K562 (cell line): Measurements from ENCODE around the gene ZSCAN26.

Experiments
- BMI1 ChIP-seq: fragments of 150-350 bp; IDR thresholded peaks from 2 replicates; pipeline ENCODE4 v1.6.1; 2014; ENCODE audit warnings: low read length
- CHD1 ChIP-seq: fragments of 200-600 bp; sonication (generic); IDR thresholded peaks from one replicate; pipeline ENCODE4 v1.6.1; 2012; ENCODE audit warnings: mild to moderate bottlenecking, moderate library complexity, low read length, inconsistent platforms
- EZH2 ChIP-seq: IDR thresholded peaks from 2 replicates; pipeline ENCODE4 v1.6.1; 2012; ENCODE audit warnings: low read depth, mild to moderate bottlenecking, inconsistent platforms, low read length, borderline replicate concordance
- MEF2A ChIP-seq: IDR thresholded peaks from 2 replicates; pipeline ENCODE4 v1.6.1; 2011; ENCODE audit warnings: low read depth, mild to moderate bottlenecking, low read length, moderate library complexity; ENCODE audit not compliant: control insufficient read depth
- MXI1 ChIP-seq: IDR thresholded peaks from 2 replicates; pipeline ENCODE4 v1.6.1; 2011; ENCODE audit warnings: low read depth, mild to moderate bottlenecking, improper control_type of control experiment, low read length
- MYC ChIP-seq, 2 experiments: fragments of 250-450 bp in 1 of 2; sonication (Bioruptor Pico) in 1 of 2; IDR thresholded peaks; 2 replicates each; pipeline versions ENCODE4 v1.5.1 to v1.6.1; 2012 to 2021; ENCODE audit warnings: low read depth in 2 of 2, borderline replicate concordance in 1 of 2, improper control_type of control experiment in 1 of 2, low read length in 1 of 2, mild to moderate bottlenecking in 1 of 2, moderate library complexity in 1 of 2
- NELFE ChIP-seq: IDR thresholded peaks from 2 replicates; pipeline ENCODE4 v1.6.1; 2011; ENCODE audit warnings: mild to moderate bottlenecking; ENCODE audit not compliant: insufficient read depth, insufficient read length
- POLR2A ChIP-seq: fragments of 450-650 bp; conservative IDR thresholded peaks from 2 replicates; pipeline ENCODE4 v1.6.1; 2016
- SETDB1 ChIP-seq: IDR thresholded peaks from one replicate; pipeline ENCODE4 v1.6.1; 2012; ENCODE audit warnings: low read length, control low read depth, inconsistent platforms
- SIN3A ChIP-seq, 2 experiments: fragments of 150-350 bp in 1 of 2; IDR thresholded peaks; 2 replicates each; pipeline ENCODE4 v1.6.1; 2011 to 2016; ENCODE audit warnings: borderline replicate concordance in 2 of 2, low read depth in 2 of 2, low read length in 2 of 2, mild to moderate bottlenecking in 2 of 2, moderate library complexity in 2 of 2; ENCODE audit not compliant: control insufficient read depth in 1 of 2
- SMAD3 ChIP-seq: fragments of 450-650 bp; formaldehyde crosslinking; conservative IDR thresholded peaks from 2 replicates; pipeline ENCODE4 v1.4.0; 2020; ENCODE audit warnings: mild to moderate bottlenecking
- TAF1 ChIP-seq: IDR thresholded peaks from 2 replicates; pipeline ENCODE4 v1.6.1; 2011; ENCODE audit warnings: mild to moderate bottlenecking, low read length, moderate library complexity; ENCODE audit not compliant: insufficient read depth, control insufficient read depth, severe bottlenecking; ENCODE audit errors: extremely low read depth
- ZNF239 ChIP-seq: fragments of 250-450 bp; sonication (Bioruptor Pico); IDR thresholded peaks from 2 replicates; pipeline ENCODE4 v1.4.0; 2020; ENCODE audit warnings: mild to moderate bottlenecking
- ZNF76 ChIP-seq: fragments of 250-450 bp; sonication (Bioruptor Pico); IDR thresholded peaks from 2 replicates; pipeline ENCODE4 v1.4.0; 2020; ENCODE audit warnings: mild to moderate bottlenecking, moderate library complexity, borderline replicate concordance

DNA sequence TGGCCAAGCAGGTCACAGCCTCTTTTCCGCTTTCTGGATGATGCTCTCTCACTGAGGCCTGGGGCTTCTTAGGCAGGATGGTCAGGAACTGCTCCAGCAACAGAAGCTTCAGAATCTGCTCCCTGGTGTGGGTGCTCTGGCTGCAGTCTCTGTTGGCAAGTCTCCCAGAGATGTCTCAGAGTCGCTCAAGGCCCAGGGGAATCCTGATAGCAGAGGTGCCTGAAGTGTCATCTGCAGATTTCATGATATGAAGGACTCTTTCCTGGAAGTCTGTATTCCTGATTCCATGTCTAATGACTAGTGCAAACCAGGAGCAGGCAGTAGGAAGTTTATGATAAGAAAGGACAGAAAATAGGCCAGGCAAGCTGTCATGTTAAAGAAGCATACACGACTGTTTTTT lies 48.7 kb downstream of the ZSCAN26 start:
- TF ChIP-seq POLR2A (no peak), BMI1 (no peak), CHD1 (no peak), SETDB1 (no peak), ZNF76 (CRISPR knock-in tag) (no peak), SMAD3 (CRISPR knock-in tag) (no peak), TAF1 (no peak), ZNF239 (CRISPR knock-in tag) (no peak), MYC (IDR thresholded peaks at IDR 0.05; ENCODE audit: low read depth, low read length) (no peak), MYC (CRISPR knock-in tag; IDR thresholded peaks at IDR 0.05; ENCODE audit: borderline replicate concordance, low read depth) (no peak), SIN3A (IDR thresholded peaks at IDR 0.05; ENCODE audit: borderline replicate concordance in 2 of 2, control insufficient read depth in 1 of 2, low read depth in 2 of 2, low read length in 2 of 2) (no peak), MEF2A (no peak), EZH2 (no peak), NELFE (no peak), MXI1 (no peak)
